ENCODE data around the gene GPRASP2.

DNA sequence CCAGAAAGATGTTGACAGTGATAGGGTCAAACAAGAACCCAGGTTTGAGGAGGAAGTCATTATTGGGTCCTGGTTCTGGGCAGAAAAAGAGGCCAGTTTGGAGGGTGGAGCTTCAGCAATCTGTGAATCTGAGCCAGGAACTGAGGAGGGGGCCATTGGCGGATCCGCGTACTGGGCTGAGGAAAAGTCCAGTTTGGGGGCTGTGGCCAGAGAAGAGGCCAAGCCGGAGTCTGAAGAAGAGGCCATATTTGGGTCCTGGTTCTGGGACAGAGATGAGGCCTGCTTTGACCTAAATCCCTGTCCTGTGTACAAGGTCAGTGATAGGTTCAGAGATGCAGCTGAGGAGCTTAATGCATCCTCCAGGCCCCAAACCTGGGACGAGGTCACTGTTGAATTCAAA is 3.7 kb downstream of the GPRASP2 start:
- TF ChIP-seq, protein P1, sequence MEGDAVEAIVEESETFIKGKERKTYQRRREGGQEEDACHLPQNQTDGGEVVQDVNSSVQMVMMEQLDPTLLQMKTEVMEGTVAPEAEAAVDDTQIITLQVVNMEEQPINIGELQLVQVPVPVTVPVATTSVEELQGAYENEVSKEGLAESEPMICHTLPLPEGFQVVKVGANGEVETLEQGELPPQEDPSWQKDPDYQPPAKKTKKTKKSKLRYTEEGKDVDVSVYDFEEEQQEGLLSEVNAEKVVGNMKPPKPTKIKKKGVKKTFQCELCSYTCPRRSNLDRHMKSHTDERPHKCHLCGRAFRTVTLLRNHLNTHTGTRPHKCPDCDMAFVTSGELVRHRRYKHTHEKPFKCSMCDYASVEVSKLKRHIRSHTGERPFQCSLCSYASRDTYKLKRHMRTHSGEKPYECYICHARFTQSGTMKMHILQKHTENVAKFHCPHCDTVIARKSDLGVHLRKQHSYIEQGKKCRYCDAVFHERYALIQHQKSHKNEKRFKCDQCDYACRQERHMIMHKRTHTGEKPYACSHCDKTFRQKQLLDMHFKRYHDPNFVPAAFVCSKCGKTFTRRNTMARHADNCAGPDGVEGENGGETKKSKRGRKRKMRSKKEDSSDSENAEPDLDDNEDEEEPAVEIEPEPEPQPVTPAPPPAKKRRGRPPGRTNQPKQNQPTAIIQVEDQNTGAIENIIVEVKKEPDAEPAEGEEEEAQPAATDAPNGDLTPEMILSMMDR (IDR thresholded peaks at IDR 0.05), result no peak
- TF ChIP-seq POLR2A (IDR thresholded peaks at IDR 0.05), result no peak

Data from tibial nerve (tissue), 3 donors.